Measurements from ENCODE around the gene OPA1.

Gene OPA1

DNA sequence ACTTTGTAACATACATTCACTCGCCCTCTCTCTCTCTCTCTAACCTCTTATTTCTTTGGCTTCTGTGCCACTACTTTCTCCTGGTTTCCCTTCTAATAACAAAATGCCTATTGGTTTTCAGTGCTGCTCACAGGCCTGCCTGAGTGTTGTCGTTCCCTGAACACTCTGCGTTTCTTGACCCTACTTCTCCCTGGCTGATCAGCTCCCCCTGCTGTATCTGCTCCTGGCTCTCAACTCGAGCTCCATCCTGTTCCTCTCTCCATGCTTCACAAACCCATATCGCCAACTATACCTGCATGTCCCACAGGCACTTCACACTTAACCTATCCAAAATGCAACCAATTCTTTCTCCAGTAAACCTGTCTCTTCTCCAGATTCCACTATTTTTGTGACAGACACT, 111.4 kb downstream of the OPA1 start:
- no peak for DNase-seq (ENCODE audit: low read depth, low spot score)

DNA sequence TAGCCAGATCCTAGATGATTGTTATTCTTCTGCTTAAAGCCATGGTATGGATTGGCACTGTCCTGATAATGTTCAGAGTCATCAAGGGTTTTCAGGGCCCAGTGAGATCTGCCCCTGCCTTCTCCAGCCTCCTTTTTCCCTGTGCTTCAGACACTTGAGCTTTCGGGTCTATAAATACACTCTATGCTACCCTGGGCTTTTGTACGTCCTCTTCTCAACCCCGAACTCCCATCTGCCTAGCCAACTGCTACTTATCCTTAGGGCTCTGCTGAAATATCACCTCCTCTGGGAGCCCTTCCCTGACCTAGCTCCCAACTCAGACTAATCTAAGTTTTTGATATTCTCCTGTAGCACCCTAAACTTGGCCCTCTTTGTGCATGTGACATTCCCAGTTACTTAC, 115.3 kb downstream of the OPA1 start:
- no peak for DNase-seq (ENCODE audit: low read depth, low spot score)

DNA sequence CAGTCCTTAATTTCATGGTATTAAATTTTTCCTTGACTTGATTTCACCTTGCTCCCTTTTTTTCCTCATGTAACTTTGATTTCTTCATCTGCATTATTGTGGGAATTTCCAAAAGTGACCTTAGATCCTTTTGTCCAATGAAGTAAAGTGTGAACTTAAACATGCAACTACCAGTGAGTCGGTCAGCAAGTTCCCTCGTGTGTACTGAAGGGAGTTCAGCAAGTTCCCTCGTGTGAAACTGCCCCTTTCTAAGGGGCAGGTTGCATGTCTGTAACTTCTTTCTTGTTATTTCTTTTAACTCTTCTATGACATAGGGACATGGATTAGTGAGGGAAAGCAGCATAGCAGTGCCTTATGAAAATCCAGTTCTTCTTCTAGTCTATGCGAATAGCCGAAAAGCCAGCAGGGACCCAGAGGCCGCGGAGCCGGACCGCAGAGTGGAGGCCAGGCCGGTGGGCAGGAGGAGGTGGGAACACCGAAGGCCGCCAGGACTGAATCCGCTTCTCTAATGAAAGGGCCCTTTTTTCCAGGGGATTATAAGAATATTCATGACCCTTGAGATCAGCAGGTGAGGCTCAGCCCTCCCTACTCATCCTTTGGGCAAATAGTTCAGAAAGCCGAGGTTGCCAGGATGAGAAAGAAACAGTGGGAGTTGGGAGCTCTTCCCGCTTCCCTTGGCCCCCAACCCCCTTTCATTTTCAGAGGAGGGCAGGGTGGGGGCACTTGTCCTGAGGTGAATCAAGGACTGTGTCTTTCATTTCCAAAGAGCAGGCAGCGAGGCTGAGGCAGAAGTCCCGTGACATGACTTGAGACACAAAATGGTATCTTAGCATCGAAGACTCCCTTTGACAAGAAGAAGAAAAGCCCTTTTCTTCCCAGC, 117.5 kb downstream of the OPA1 start:
- DNase-seq (ENCODE audit: low read depth, low spot score), result no peak

DNA sequence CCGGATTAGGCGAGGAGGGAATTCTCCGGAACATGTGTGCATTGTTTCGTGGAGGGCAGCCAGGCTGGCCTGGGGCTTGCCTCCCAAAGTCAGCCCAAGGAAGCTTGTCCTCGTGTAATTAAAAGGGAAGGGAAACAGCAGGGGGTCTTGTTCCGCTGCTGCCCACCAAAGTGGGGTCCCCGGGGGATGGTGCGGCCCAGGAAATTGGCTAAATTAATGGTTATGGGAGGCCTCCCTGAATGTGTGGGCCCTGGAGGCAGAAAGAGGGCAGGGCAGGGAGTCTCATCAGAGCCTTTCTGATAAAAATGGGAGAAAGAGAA, 118.1 kb downstream of the OPA1 start:
- no peak for DNase-seq (ENCODE audit: low read depth, low spot score)

DNA sequence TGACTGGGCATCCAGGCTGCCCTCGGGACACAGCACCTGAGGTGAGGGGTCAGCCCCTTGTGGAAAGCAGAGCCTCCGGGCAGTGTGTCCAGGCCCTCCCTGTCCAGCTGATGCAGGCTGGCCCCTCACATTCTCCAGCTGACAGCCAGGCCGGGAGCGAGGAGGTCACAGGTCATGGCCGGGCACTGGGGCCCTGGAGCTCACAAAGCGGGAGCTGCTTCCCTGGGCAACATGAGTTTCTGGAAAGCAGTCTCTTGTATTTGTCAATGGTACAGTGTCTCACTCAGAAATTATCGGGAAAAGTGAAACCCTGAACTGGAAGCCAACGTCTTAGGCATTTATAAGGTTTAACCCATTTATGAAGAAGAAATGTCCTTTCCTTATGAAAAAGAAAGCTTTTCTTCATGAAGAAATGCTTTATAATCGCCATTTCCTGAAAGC, 118.5 kb downstream of the OPA1 start:
- no peak for DNase-seq (ENCODE audit: low read depth, low spot score)

DNA sequence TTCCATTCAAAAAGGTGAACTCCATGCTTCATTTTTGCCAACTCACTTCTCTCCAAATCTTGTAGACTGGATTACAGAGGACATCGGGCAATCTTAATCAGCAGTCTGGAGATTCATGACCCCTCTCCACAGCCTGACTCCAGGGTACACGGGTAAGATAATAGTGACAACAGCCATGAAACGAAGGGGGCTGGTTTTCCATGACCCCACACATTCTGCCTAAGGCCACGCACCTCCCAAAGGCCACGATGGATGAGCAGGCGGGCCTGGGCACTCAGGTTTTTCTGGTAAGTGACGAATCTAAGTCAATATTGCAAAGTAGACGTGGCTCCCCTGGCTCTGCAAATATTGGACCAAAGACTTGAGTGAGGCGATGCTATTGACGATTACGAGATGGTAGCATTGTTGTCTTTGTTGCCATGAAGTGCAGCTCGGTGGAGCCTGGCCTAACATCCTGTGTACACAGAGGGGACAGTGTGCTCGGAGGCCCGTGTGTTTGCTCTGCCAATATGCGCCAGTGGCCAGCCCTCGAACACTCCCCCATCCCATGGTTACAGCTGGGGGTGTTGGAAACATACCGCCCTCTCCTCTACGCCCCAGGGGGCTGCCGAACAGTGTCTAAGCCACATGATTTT, 119.1 kb downstream of the OPA1 start:
- DNase-seq (ENCODE audit: low read depth, low spot score), result no peak

DNA sequence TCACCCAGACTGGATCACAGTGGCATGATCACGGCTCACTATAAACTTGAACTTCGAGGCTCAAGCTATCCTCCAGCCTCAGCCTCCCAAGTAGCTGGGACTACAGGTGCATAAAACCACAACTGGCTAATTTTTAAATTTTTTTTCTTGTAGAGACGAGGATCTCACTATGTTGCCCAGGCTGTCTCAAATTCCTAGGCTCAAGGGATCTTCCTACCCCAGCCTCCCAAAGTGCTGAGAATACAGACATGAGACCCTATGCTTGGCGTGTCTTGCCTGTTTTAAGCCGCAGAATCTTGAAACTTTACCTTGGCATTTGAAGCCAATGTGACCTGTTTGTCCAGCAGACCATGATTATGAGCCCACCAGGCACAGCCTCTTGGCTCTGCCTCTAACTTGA, 119.9 kb downstream of the OPA1 start:
- no peak for DNase-seq (ENCODE audit: low read depth, low spot score)

DNA sequence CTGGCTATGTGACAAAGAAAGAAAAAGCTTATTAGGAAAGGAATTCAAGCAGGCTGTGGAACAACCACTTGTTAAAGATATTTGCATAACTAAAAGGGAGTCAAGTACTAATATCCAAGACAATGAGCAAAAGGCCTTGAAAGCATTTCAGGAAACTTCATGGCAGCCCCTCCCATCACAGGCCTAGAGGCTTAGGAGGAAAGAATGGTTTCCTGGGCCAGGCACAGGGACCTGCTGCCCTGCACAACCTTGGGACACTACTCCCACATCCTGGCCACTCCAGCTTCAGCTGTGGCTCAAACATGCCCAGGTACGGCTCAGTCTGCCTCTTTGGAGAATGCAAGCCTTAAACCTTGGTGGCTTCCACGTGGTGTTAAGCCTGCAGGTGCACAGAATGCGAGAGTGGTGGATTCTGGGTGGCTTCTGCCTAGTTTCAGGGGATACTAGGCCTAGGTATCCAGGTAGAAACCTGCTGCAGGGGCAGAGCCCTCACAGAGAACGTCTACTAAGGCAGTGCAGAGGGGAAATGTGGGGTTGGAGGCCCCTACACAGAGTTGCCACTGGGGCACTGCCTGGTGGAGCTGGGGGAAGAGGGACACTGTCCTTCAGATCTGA, 121.6 kb downstream of the OPA1 start:
- no peak for DNase-seq (ENCODE audit: low read depth, low spot score)

DNA sequence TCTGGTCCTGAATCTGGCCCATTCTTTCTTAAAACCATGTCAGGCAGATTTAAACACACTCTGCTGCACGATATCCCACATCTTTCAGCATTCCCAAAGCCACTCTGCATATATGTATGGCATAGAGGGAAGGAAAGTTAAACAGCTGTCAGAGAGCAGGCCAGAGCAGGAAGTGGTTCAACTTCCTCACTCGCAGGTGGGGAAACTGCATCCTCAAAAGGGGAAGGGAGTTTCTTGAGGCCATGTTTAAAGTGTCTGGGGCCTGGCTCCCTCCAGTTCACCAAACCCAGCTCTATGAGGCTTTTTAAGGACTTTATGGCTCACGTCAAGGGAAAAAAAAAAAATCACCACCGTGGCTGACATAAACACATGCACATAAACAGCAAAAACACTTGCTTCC, 123.1 kb downstream of the OPA1 start:
- DNase-seq (ENCODE audit: low read depth, low spot score), result no peak

DNA sequence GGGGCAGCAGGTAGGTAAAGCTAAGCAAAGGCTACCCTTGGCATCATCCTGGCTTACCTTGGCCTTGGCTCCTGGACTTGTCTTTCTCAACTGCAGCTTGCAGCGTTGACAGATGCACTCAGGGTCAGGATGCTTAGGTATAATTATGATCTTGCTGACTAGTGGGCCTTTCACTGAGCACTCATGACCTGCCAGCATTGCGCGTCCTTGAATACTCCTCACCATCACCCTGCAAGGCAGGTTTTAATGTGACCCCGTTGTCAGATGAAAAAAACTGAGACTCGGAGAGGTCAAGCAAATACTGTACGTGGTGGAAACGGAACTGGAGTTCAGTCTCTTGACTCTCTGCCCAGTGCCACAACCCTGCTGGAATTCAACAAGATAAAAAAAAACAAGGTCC, 126.7 kb downstream of the OPA1 start:
- no peak for DNase-seq (ENCODE audit: low read depth, low spot score)

DNA sequence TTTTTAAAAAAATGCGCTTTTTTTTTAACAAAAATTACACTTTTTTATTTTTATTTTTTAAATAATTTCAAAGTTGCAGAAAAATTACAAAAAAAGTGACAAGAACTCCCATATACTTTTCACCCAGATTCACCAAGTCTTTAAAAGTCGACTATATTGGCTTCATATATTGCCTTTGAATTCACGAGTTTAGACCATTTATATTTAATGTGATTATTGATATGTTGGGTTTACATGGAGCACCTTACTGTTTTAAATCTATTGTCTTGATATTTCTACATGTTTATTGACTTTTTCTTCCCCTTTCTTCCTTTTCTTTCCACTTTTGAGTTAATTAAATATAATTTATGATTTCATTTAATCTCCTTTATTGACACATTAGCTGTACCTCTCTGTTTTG, 127.2 kb downstream of the OPA1 start:
- DNase-seq (ENCODE audit: low read depth, low spot score), result no peak

DNA sequence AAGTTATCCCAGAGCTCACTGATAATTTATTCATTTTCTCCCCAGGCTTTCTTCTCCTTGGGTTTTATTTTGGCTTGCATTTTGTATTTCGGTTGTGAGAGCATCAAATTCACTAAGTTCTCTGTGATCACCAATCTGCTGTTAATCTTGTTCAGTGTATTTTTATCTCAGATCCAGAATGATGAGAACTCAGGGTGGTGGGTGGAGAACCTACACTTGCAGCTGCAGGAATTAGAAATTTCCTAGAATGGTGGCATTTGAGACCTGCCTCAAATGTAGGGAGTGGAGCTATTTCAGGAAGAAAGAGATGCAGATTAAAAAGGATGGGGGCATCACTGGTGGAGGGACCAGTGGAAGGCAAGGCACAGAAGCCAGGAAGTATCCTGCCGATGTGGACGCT, 129.6 kb downstream of the OPA1 start:
- DNase-seq (ENCODE audit: low read depth, low spot score), result no peak

DNA sequence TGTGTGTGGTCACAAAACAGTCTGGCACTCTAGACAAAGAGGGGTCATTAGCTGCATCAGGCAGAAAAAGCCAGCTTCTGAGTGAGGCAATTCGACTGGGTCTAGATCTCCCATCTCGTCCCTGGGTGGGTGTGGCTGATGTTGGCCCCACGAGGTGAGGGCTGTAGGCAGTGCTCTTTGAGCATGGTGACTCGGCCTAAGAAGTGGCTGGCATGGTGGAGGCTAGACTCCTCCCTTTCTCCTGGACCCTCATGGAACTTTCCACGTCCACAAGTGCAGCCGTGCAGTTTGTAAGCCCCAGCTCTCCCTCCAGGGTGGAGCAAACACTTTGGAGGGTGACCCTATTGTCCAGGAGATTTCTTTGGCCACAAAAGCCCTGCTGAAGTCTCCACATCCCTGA, 134.1 kb downstream of the OPA1 start:
- DNase-seq (ENCODE audit: low read depth, low spot score), result no peak

DNA sequence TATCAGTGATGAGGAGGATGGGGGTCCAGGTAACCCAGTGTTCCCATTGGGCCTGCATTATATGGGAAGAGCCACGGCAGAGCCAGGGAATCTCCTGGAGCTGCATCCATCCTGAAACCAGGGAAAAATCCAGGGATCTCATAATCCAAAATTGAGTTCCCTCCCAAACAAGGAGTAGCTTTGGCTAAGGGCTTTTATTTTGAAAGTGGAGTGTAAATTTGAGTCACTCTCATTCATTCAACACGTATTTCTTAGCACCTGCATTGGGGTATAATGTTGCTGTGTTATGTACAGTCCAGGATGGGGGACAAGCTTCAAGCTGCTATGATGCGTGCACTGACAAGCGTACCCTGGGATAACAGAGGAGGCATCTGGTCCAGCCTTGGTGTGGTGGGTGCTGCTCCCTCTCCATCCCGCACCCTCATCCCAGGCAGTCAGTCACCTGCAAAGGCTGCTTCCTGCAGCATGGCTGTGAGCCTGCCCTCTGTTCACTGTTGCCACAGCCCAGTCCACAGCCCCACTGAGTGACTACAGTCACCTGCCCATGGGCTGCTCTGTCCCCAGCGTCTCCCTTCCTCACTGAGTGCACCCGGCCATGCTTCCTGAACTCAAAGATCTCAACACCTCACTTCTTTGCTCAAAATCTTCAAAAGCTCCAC, 135.6 kb downstream of the OPA1 start:
- no peak for DNase-seq (ENCODE audit: low read depth, low spot score)

DNA sequence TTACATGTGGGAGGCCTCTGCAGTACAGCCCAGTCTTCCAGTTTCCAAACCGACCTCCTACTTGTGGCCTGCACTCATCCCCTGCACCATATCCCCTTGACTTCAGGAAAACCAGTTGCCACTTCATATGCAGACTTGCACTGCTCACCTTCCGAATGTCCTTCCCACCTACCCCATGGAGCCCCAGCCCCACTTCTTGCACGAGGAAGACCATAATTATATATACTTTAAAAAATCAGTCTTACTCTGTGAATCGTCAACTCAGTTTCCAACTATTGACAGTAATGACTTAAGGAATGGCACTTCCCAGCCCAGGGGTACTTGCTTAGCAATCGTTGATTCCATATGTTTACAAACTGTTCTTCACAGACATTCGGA, 136.1 kb downstream of the OPA1 start:
- DNase-seq (ENCODE audit: low read depth, low spot score), result no peak

DNA sequence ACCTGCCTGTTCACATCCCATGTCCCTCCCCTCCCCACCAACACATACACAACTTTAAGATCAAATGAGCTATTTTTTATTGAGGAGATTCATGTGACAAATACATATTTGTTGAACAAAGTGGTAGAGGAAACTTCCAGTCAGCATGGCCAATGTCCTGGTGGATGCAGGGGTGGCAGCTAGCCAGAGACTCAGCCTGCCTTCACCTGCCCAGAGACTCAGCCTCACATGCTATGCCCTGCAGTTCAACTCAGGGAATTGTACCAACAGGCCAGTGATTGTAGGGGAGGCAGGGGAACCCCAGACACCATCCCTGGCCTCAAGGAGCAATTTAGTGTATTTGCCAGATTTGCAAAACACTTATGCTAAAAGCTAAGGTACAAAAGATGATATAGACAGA, 136.6 kb downstream of the OPA1 start:
- DNase-seq (ENCODE audit: low read depth, low spot score), result no peak

DNA sequence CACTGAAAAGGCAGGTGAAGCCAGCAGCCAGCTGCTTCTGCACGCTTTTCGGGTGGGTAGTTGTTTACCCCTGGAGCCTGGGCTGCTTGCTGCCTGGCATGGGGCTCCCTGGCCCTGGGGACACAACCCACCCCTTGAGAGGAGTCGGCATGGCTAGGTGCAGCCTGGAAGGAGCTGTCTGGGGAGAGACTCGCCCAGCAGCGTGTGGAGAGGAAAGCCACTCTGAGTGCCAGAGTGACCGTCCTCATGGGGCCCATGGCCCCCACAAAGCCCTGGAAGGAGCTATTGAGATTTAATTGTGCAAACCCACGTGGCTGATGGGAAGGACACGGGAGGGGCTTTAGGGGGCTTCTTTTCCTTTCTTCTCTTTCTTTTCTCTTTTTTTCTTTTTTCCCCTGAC, 137.5 kb downstream of the OPA1 start:
- no peak for DNase-seq (ENCODE audit: low read depth, low spot score)

DNA sequence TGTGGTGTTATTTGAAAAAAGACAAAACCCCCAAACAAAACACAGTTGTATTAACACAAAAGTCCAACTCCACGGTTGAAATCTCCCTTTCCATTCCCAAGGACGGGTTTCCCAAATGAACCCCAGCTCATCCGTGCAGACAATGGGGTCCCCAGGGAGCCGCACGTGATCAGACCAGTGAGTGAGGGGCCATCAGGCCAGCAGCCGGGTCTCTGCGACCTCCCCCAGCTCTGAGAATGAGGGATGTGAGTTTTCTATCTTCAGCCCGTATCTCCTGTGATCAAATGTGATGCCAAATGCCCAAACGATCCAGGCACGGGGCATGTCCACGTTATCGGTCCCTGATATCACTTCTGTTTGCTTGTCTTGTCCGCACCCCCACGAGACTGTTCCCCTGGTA, 138.0 kb downstream of the OPA1 start:
- DNase-seq (ENCODE audit: low read depth, low spot score), result no peak

DNA sequence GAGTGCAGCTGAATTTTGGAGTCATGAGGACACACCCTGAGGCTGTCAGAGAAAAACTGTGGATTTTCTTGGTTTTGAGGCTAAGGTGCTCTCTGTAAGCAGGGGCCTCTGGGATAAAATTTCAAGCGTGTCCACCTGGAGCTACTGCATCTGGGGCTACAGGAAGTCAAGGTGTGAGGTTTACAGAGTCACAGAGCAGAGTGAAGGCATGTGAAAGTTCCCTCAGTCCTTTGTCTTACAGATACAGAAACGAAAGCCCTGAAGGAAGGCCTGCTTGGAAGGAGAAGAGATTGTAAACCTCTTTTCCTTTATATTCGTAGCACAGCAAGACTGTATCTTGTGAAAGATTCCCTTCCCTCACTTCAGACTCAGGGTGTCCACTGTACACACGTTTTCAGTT, 138.6 kb downstream of the OPA1 start:
- no peak for DNase-seq (ENCODE audit: low read depth, low spot score)

DNA sequence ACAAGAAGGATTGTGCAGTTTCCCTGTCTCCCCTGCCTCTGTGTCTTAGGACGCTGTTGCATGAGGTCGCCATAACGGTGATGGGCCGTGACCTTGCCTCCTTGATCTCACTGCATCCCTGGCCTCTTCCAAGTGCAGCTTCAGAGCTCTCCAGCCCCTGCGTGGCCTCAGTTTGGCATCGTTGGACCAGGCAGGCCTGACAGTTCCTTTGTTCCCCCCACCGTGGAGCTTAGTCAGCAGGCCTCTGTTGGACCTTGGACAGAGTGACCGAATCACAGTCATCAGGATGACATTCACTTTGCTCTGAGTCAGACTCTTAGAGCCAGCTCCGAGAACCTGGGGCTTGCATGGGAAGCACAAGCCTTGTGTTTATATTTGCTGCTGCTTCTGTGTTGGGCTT, 139.4 kb downstream of the OPA1 start:
- DNase-seq (ENCODE audit: low read depth, low spot score), result no peak

DNA sequence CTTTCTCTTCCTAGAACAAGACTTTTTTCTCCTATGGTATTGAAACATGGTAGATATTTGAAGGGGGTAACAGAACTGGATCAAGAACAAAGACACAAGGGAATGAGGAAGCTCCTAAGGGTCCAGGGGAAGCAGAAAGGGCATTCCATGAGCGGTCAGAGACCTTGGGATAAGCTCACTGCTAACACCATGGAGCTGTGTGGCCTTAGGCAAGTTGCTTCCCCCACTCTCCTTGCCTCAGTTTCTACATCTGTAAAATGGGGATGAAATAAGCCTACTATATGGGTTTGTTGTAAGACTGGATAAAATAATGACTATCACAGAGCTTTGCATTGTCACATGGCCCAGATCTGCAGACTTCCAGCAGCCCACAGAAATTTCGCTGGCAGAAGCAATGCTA, 139.8 kb downstream of the OPA1 start:
- no peak for DNase-seq (ENCODE audit: low read depth, low spot score)

DNA sequence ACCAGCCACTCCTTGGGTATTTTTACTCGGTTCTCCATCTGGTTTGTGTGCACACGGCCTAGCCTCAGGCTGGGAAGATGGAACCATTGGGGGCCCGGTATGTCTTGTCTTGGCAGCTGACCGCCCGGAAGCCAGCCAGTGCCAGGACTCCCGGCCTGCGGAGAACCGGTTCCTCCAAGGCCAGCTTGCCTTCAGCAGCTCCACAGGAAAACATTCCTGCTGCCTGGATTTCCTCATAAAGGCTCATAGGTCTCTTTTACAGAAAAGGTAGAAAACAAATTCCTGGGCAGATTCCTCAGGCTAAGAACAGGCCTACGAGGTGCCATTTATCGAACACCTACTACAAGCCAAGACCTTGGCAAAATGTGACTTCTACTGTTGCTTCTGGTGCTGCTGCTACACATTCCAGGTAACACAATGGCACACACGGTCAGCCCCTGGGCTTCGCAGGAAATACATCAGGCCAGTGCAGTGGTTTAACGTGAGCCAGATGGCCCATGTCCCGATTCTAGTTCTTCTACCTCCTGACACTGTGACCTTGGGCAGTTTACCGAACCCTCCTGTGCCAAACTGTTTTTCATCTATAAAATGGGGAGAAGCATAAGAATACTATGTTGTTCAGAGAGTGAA, 141.8 kb downstream of the OPA1 start:
- DNase-seq (ENCODE audit: low read depth, low spot score), result no peak
